A549 (cell line): ENCODE data around the gene POLR3E. TPM values are rescaled to one million over a fixed set of nuclear protein-coding genes. Genes with fewer than 3 reads are reported as not detected.
A peak's percentile ranks its signal among the peaks of the same experiment; 100 is the strongest.

Experiments
- ATAC-seq, 2 experiments: fragments of 200-7000 bp in 1 of 2; fragments of >200 bp in 1 of 2; cut with Nextera tagmentation in 1 of 2; cut with Tn5 transposase in 1 of 2; 3 replicates each; pipeline versions ENCODE4 v1.8.0 to v1.9.1; 2018 to 2020; ENCODE audit warnings: mild to moderate bottlenecking in 1 of 2, moderate library complexity in 1 of 2
- CTCF ChIA-PET: fragments of 300-600 bp; sonication (Branson Sonifier 250); formaldehyde crosslinking; extraction: SDS; loops from one replicate; lab custom pipeline; 2021; ENCODE audit warnings: antibody characterized with exemption, inconsistent platforms; lab: Yijun Ruan, JAX
- POLR2A ChIA-PET: fragments of 350-600 bp; formaldehyde crosslinking; extraction: SDS; loops from one replicate; lab custom pipeline; 2021; ENCODE audit warnings: antibody characterized with exemption, inconsistent platforms; lab: Yijun Ruan, JAX
- DNase-seq, 2 experiments: peaks; one replicate each; pipeline versions ENCODE4 v3.0.0 to v3.0.0-alpha.2; 2011 to 2016; ENCODE audit warnings: low read depth in 1 of 2, low spot score in 1 of 2
- FAIRE-seq: peaks from 2 replicates; lab custom pipeline; 2011; peaks lifted over from hg19 to GRCh38; lab: Jason Lieb, UNC
- H3K27ac ChIP-seq, 2 experiments: fragments of >200 bp; sonication (Bioruptor Twin); formaldehyde crosslinking; 3 replicates each; pipeline ENCODE4 v1.5.1; 2016 to 2017
- H3K4me1 ChIP-seq: fragments of >200 bp; sonication (Bioruptor Twin); formaldehyde crosslinking; 3 replicates; pipeline ENCODE4 v1.6.1; 2016
- H3K4me2 ChIP-seq: fragments of >200 bp; sonication (Bioruptor Twin); formaldehyde crosslinking; 3 replicates; pipeline ENCODE4 v1.6.1; 2016
- H3K4me3 ChIP-seq: fragments of >200 bp; sonication (Bioruptor Twin); formaldehyde crosslinking; 3 replicates; pipeline ENCODE4 v1.5.1; 2016
- H3K9me3 ChIP-seq: fragments of >200 bp; sonication (Bioruptor Twin); formaldehyde crosslinking; 3 replicates; pipeline ENCODE4 v1.6.1; 2016
- CBX2 ChIP-seq: fragments of 200-600 bp; sonication (generic); IDR thresholded peaks from 2 replicates; pipeline ENCODE4 v1.6.1; 2016; ENCODE audit warnings: low read depth, mild to moderate bottlenecking, borderline replicate concordance
- CTCF ChIP-seq: fragments of >200 bp; sonication (Bioruptor Twin); formaldehyde crosslinking; IDR thresholded peaks from 3 replicates; pipeline ENCODE4 v1.5.1; 2016
- E2F6 ChIP-seq: IDR thresholded peaks from 2 replicates; pipeline ENCODE4 v1.6.1; 2012; ENCODE audit warnings: low read depth, borderline replicate concordance
- EHMT2 ChIP-seq: fragments of 200-600 bp; sonication (generic); IDR thresholded peaks from 2 replicates; pipeline ENCODE4 v1.6.1; 2016; ENCODE audit warnings: antibody characterized with exemption, low read depth, mild to moderate bottlenecking, moderate library complexity
- FOSL2 ChIP-seq, 2 experiments: fragments of 450-650 bp in 1 of 2; fragments of >200 bp in 1 of 2; sonication (Bioruptor Twin) in 1 of 2; formaldehyde crosslinking; IDR thresholded peaks; 2 replicates each; pipeline versions ENCODE4 v1.5.0 to v1.6.1; 2016 to 2020; ENCODE audit warnings: mild to moderate bottlenecking in 1 of 2, moderate library complexity in 1 of 2
- HOXB5 ChIP-seq: fragments of 250-450 bp; sonication (Bioruptor Pico); IDR thresholded peaks from 2 replicates; pipeline ENCODE4 v1.5.0; 2020; ENCODE audit warnings: mild to moderate bottlenecking, moderate library complexity
- MYC ChIP-seq: IDR thresholded peaks from 2 replicates; pipeline ENCODE4 v1.6.1; 2012; ENCODE audit warnings: mild to moderate bottlenecking, inconsistent platforms, low read length, improper control_type of control experiment, borderline replicate concordance
- NR3C1 ChIP-seq: fragments of >200 bp; sonication (Bioruptor Twin); formaldehyde crosslinking; IDR thresholded peaks from 3 replicates; pipeline ENCODE4 v1.6.1; 2017
- RAD21 ChIP-seq, 2 experiments: fragments of >200 bp in 1 of 2; sonication (Bioruptor Twin) in 1 of 2; formaldehyde crosslinking in 1 of 2; IDR thresholded peaks in 1 of 2; conservative IDR thresholded peaks in 1 of 2; 2 replicates in 1 of 2; 3 replicates in 1 of 2; pipeline ENCODE4 v1.6.1; 2012 to 2018; ENCODE audit warnings: inconsistent platforms in 1 of 2
- RARB ChIP-seq: fragments of 250-450 bp; sonication (Bioruptor Pico); IDR thresholded peaks from 2 replicates; pipeline ENCODE4 v1.8.0; 2021; ENCODE audit warnings: mild to moderate bottlenecking, moderate library complexity
- TFCP2L1 ChIP-seq: fragments of 250-450 bp; sonication (Bioruptor Pico); IDR thresholded peaks from 2 replicates; pipeline ENCODE4 v1.5.0; 2021; ENCODE audit warnings: mild to moderate bottlenecking
- TP53 ChIP-seq: fragments of 250-450 bp; sonication (Bioruptor Pico); IDR thresholded peaks from 2 replicates; pipeline ENCODE4 v1.5.0; 2021; ENCODE audit warnings: mild to moderate bottlenecking, moderate library complexity
- ZC3H11A ChIP-seq: fragments of 450-650 bp; IDR thresholded peaks from 2 replicates; pipeline ENCODE4 v1.6.1; 2014; ENCODE audit warnings: antibody characterized with exemption, mild to moderate bottlenecking
- WGBS: methylation state at CpG from one replicate; pipeline ENCODE4 v1.1.6; 2017; ENCODE audit errors: missing lambda C conversion rate; 5-methylcytosine and 5-hydroxymethylcytosine counted together
- polyA plus RNA-seq, 4 experiments: library from polyadenylated mRNA; depleted of rRNA in 3 of 4; stranded (reverse); fragments of >200 nt; fragmentation: RNase III in 1 of 4; extraction: RNeasy Plus Mini Kit Qiagen cat#74134 plus additional on column Dnase treatment in 1 of 4; gene quantifications; 2 replicates in 3 of 4; 3 replicates in 1 of 4; pipeline ENCODE4 v1.2.3, GENCODE V29; 2011 to 2017
- TF ChIP-seq, protein P1 (sequence below): fragments of >200 bp; sonication (Bioruptor Twin); formaldehyde crosslinking; IDR thresholded peaks from 3 replicates; pipeline ENCODE4 v1.6.1; 2016
- TF ChIP-seq, protein P2 (sequence below): fragments of 250-450 bp; sonication (Bioruptor Pico); IDR thresholded peaks from 2 replicates; pipeline ENCODE4 v1.5.0; 2021; ENCODE audit warnings: mild to moderate bottlenecking, moderate library complexity, borderline replicate concordance

Gene POLR3E
- polyA plus RNA-seq, 2 of the 4 experiments (the other 2 are of a cell fraction) = 54.6 to 77.9 TPM

DNA sequence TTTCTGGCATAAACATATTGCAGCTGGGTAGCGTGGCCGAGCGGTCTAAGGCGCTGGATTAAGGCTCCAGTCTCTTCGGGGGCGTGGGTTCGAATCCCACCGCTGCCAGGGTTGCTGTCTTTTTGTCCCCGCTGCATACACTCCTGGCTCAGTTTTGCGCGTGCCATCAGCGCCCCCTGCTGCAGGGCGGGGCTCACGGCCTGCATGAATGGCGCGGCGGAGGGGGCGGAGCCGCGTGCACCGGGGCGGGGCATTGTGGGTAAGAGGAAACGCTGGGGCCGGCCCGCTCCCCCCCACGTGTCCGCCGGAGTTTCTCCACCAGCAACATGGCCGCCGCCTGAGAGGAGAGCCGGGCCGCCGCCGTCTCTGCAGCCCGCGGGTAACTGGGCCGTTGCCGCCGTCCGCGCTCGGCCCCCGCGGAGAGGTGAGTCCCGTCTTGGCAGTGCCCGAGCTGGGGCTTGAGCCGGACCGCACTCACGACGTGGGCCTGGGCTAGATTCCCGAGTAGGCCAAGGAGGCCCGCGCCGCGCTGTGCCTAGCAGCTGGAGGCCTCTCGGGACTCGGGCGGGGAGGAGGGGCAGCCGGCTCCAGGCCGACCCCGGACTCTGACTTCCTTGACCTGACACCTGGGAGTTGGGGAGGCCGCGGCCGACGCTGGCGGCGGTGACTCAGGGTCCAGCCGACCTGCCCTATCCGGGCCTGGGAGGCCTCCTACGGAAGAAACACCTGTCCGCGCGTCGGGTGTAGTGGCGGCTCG is at the start of gene POLR3E (continued):
- TF ChIP-seq, protein P1, sequence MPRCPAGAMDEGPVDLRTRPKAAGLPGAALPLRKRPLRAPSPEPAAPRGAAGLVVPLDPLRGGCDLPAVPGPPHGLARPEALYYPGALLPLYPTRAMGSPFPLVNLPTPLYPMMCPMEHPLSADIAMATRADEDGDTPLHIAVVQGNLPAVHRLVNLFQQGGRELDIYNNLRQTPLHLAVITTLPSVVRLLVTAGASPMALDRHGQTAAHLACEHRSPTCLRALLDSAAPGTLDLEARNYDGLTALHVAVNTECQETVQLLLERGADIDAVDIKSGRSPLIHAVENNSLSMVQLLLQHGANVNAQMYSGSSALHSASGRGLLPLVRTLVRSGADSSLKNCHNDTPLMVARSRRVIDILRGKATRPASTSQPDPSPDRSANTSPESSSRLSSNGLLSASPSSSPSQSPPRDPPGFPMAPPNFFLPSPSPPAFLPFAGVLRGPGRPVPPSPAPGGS = 0 out of 3 replicates have a peak, but pooled peaks have one; percentile 31
- 0 out of 2 replicates have a peak, but pooled peaks have one; percentile 55 for TF ChIP-seq E2F6
- peak; percentile 88 for TF ChIP-seq CTCF
- peak; percentile 87; the same call in 1 of the 2 replicates for TF ChIP-seq TFCP2L1 (CRISPR knock-in tag)

GRCh38 chr16:22250522-22250921 is 46.7 kb upstream of the POLR3E start:
- TF ChIP-seq FOSL2 (IDR thresholded peaks at IDR 0.05) (no peak), FOSL2 (CRISPR knock-in tag; IDR thresholded peaks at IDR 0.05) (no peak), CBX2 (no peak), RARB (CRISPR knock-in tag) (no peak), ZC3H11A (no peak), TP53 (CRISPR knock-in tag) (no peak), RAD21 (conservative IDR thresholded peaks at IDR 0.05 in 1 of 2, IDR thresholded peaks at IDR 0.05 in 1 of 2) (no peak), MYC (no peak), NR3C1 (no peak), EHMT2 (no peak)
- TF ChIP-seq, protein P2, sequence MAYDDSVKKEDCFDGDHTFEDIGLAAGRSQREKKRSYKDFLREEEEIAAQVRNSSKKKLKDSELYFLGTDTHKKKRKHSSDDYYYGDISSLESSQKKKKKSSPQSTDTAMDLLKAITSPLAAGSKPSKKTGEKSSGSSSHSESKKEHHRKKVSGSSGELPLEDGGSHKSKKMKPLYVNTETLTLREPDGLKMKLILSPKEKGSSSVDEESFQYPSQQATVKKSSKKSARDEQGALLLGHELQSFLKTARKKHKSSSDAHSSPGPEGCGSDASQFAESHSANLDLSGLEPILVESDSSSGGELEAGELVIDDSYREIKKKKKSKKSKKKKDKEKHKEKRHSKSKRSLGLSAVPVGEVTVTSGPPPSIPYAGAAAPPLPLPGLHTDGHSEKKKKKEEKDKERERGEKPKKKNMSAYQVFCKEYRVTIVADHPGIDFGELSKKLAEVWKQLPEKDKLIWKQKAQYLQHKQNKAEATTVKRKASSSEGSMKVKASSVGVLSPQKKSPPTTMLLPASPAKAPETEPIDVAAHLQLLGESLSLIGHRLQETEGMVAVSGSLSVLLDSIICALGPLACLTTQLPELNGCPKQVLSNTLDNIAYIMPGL = no peak
- no peak overlapping the region for H3K27ac ChIP-seq
- FAIRE-seq (no peak), DNase-seq (no peak), ATAC-seq (no peak)
- H3K9me3 ChIP-seq = peaks cover 8% of the 10 kb centered on the region
- no peaks in the 10 kb centered on the region for H3K4me1 ChIP-seq
- WGBS = 94% methylated on average over 2 of the region's 6 CpGs
- ChIA-PET POLR2A (no interaction called here), CTCF (interaction anchor here (0.6 kb wide), 1 partner anchor 1050 kb away, joined by 3 read pairs; no protein-coding TSS in a partner anchor)
- no peak overlapping the region for H3K4me3 ChIP-seq
- no peak overlapping the region for H3K4me2 ChIP-seq

- POLR2A ChIA-PET = no interaction called here
- Histone ChIP-seq H3K4me1 (no peaks in the 10 kb centered on the region), H3K27ac (no peak overlapping the region), H3K4me2 (no peak overlapping the region), H3K9me3 (peaks cover 11% of the 10 kb centered on the region), H3K4me3 (no peak overlapping the region)
- 75% methylated on average over 5 of the region's 5 CpGs for WGBS
- FAIRE-seq (no peak), DNase-seq (peak in 1 of 2 experiments; percentile 16), ATAC-seq (peak in 1 of 2 experiments; percentile 73; a peak in 3 of 6 replicates)
- CTCF ChIA-PET = interaction anchor here (1.2 to 2.4 kb wide), 3 partner anchors 33 to 49 kb away, joined by 3 to 7 read pairs (median 3); partner anchors contain the start of gene EEF2K
- TF ChIP-seq HOXB5 = no peak
- TF ChIP-seq, protein P1 = no peak
- no peak for TF ChIP-seq EHMT2
- TF ChIP-seq, all 56 proteins: peak for 0
Measured at GRCh38 chr16:22252317-22252716, 44.9 kb upstream of the POLR3E start.
